Smooth muscle cell (in vitro differentiated cells): ENCODE data around the gene PMEPA1. TPM values are rescaled to one million over a fixed set of nuclear protein-coding genes. Genes with fewer than 3 reads are reported as not detected.

ENCODE experiments used
- DNase-seq: peaks from one replicate; lab custom pipeline; 2025; ENCODE audit not compliant: unreplicated experiment; lab: John Stamatoyannopoulos, UW
- H2AFZ ChIP-seq: fragments of 200-600 bp; sonication (generic); 2 replicates; pipeline ENCODE4 v1.6.0; 2016; ENCODE audit warnings: antibody characterized with exemption, low read depth, mild to moderate bottlenecking
- H3F3A ChIP-seq: fragments of 200-600 bp; sonication (generic); 2 replicates; pipeline ENCODE4 v1.6.0; 2017; ENCODE audit warnings: antibody characterized with exemption, low read depth
- H3K27ac ChIP-seq: fragments of 200-600 bp; sonication (generic); 2 replicates; pipeline ENCODE4 v1.5.1; 2016; ENCODE audit warnings: low read depth, mild to moderate bottlenecking
- H3K27me3 ChIP-seq: fragments of 200-600 bp; sonication (generic); 2 replicates; pipeline ENCODE4 v1.6.1; 2016; ENCODE audit warnings: low read depth, mild to moderate bottlenecking
- H3K36me3 ChIP-seq: fragments of 200-600 bp; sonication (generic); 2 replicates; pipeline ENCODE4 v1.5.1; 2016; ENCODE audit warnings: low read depth
- H3K4me1 ChIP-seq: fragments of 200-600 bp; sonication (generic); 2 replicates; pipeline ENCODE4 v1.5.1; 2016; ENCODE audit warnings: low read depth
- H3K4me2 ChIP-seq: fragments of 200-600 bp; sonication (generic); 2 replicates; pipeline ENCODE4 v1.6.0; 2016; ENCODE audit warnings: mild to moderate bottlenecking
- H3K4me3 ChIP-seq: fragments of 200-600 bp; sonication (generic); 2 replicates; pipeline ENCODE4 v1.5.1; 2016; ENCODE audit warnings: mild to moderate bottlenecking
- H3K79me2 ChIP-seq: fragments of 200-600 bp; sonication (generic); 2 replicates; pipeline ENCODE4 v1.6.0; 2016; ENCODE audit warnings: low read depth, mild to moderate bottlenecking
- H3K9ac ChIP-seq: fragments of 200-600 bp; sonication (generic); 2 replicates; pipeline ENCODE4 v1.6.0; 2016; ENCODE audit warnings: low read depth
- H3K9me3 ChIP-seq: fragments of 200-600 bp; sonication (generic); replicated peaks from 2 replicates; pipeline ENCODE4 v1.5.1; 2016; ENCODE audit warnings: low read depth
- H4K20me1 ChIP-seq: fragments of 200-600 bp; sonication (generic); 2 replicates; pipeline ENCODE4 v1.6.0; 2016; ENCODE audit warnings: low read depth
- CTCF ChIP-seq: fragments of 200-600 bp; sonication (generic); IDR thresholded peaks from 2 replicates; pipeline ENCODE4 v1.5.1; 2017; ENCODE audit warnings: borderline replicate concordance, mild to moderate bottlenecking, antibody characterized with exemption; ENCODE audit not compliant: insufficient read depth, poor library complexity, severe bottlenecking
- WGBS: methylation state at CpG from one replicate; pipeline ENCODE4 v1.1.7; 2016; ENCODE audit warnings: low lambda C conversion rate; 5-methylcytosine and 5-hydroxymethylcytosine counted together
- polyA plus RNA-seq: library from polyadenylated mRNA; unstranded; fragments of >200 nt; fragmentation: Nextera tagmentation; extraction: Ambion mirVana; gene quantifications from 2 replicates; pipeline ENCODE4 v1.2.1, GENCODE V29; 2016
- total RNA-seq: library from RNA; depleted of rRNA; stranded (reverse); fragments of >200 nt; gene quantifications from 2 replicates; pipeline ENCODE4 v1.2.3, GENCODE V29; 2014

Gene PMEPA1
- total and polyA plus RNA-seq, 2 experiments from 2014 or later: 37.2 to 81.9 TPM

GRCh38 chr20:57698867-57699275, 10.9 kb downstream of the PMEPA1 start:
- Histone ChIP-seq H3K9ac (peak overlapping the region; percentile 88), H3K4me1 (no peaks in the 10 kb centered on the region), H3K27me3 (no peaks in the 10 kb centered on the region), H3F3A (peaks cover 26% of the 10 kb centered on the region), H3K4me3 (peak overlapping the region; percentile 9), H4K20me1 (peaks cover 96% of the 10 kb centered on the region), H3K4me2 (peak overlapping the region; percentile 73), H3K79me2 (peaks cover 89% of the 10 kb centered on the region), H3K36me3 (no peaks in the 10 kb centered on the region), H3K27ac (peak overlapping the region; percentile 97), H2AFZ (no peak overlapping the region), H3K9me3 (no peaks in the 10 kb centered on the region)
- TF ChIP-seq CTCF: no peak
- WGBS: 40% methylated on average over 7 of the region's 7 CpGs
- no peak for DNase-seq

GRCh38 chr20:57698116-57698866, 11.5 kb downstream of the PMEPA1 start:
- DNase-seq: peak; percentile 6
- Histone ChIP-seq H3K4me1 (no peaks in the 10 kb centered on the region), H3K4me2 (peak overlapping the region; percentile 73), H3K9me3 (no peaks in the 10 kb centered on the region), H3K27me3 (no peaks in the 10 kb centered on the region), H3F3A (peaks cover 26% of the 10 kb centered on the region), H4K20me1 (peaks cover 96% of the 10 kb centered on the region), H2AFZ (no peak overlapping the region), H3K27ac (peak overlapping the region; percentile 97), H3K79me2 (peaks cover 89% of the 10 kb centered on the region), H3K9ac (peak overlapping the region; percentile 88), H3K36me3 (no peaks in the 10 kb centered on the region), H3K4me3 (peak overlapping the region; percentile 9)
- 21% methylated on average over 17 of the region's 17 CpGs for WGBS
- TF ChIP-seq CTCF: no peak

GRCh38 chr20:57697543-57697942, 12.3 kb downstream of the PMEPA1 start:
- H3K4me2 ChIP-seq: peak overlapping the region; percentile 70
- TF ChIP-seq CTCF: no peak
- peak overlapping the region; percentile 68 for H3K9ac ChIP-seq

More at GRCh38 chr20:57697543-57697942, 12.3 kb downstream of the PMEPA1 start:
- peaks cover 26% of the 10 kb centered on the region for H3F3A ChIP-seq
- WGBS: 52% methylated on average over 7 of the region's 7 CpGs
- H2AFZ ChIP-seq: no peak overlapping the region
- H3K4me3 ChIP-seq: no peak overlapping the region
- H4K20me1 ChIP-seq: peaks cover 96% of the 10 kb centered on the region
- H3K27ac ChIP-seq: peak overlapping the region; percentile 97
- no peaks in the 10 kb centered on the region for H3K4me1 ChIP-seq
- no peaks in the 10 kb centered on the region for H3K27me3 ChIP-seq
- no peaks in the 10 kb centered on the region for H3K9me3 ChIP-seq
- no peak for DNase-seq
- peaks cover 89% of the 10 kb centered on the region for H3K79me2 ChIP-seq
- no peaks in the 10 kb centered on the region for H3K36me3 ChIP-seq
